Adrenal gland (tissue), 5 donors: ENCODE measurements around the gene SULT6B1.

Experiments used
- POLR2A ChIP-seq, 2 donors: fragments of 450-650 bp; IDR thresholded peaks; one replicate each; pipeline ENCODE4 v1.6.1; 2017; ENCODE audit warnings: antibody characterized with exemption in 2 of 2, mild to moderate bottlenecking in 2 of 2, moderate library complexity in 1 of 2
- TF ChIP-seq, protein P1 (sequence below), 6 experiments: fragments of 450-650 bp in 4 of 6; fragments of 200-600 bp in 2 of 6; sonication (generic) in 1 of 6; IDR thresholded peaks; 1 replicate in 5 of 6; 2 replicates in 1 of 6; pipeline versions ENCODE4 v1.5.1 to v1.8.0; 2016 to 2021; ENCODE audit warnings: antibody characterized with exemption in 6 of 6, mild to moderate bottlenecking in 2 of 6, moderate library complexity in 1 of 6
- donor health status: DM: no; HTN: no; CAD: no.

DNA sequence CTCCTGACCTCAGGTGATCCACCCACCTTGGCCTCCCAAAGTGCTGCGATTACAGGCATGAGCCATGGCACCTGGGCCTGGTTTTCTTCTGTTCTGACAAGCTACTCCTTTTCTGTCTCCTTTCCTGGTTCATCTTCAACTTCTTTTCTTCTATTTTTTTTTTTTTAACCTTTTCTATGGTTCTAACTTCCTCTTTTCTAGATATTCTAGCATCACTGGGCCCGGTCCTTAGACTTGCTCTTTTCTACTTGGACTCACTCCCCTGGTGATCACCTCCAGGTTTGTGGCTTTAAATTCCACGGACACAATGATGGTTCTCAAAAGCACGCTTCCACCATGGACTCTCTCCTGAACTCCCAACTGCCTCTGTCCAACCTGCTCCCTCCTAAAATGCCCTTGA is 33.7 kb downstream of the SULT6B1 start:
- TF ChIP-seq, protein P1, sequence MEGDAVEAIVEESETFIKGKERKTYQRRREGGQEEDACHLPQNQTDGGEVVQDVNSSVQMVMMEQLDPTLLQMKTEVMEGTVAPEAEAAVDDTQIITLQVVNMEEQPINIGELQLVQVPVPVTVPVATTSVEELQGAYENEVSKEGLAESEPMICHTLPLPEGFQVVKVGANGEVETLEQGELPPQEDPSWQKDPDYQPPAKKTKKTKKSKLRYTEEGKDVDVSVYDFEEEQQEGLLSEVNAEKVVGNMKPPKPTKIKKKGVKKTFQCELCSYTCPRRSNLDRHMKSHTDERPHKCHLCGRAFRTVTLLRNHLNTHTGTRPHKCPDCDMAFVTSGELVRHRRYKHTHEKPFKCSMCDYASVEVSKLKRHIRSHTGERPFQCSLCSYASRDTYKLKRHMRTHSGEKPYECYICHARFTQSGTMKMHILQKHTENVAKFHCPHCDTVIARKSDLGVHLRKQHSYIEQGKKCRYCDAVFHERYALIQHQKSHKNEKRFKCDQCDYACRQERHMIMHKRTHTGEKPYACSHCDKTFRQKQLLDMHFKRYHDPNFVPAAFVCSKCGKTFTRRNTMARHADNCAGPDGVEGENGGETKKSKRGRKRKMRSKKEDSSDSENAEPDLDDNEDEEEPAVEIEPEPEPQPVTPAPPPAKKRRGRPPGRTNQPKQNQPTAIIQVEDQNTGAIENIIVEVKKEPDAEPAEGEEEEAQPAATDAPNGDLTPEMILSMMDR (IDR thresholded peaks at IDR 0.05), result no peak
- no peak for TF ChIP-seq POLR2A (IDR thresholded peaks at IDR 0.05)
